Fibroblast of skin of right quadriceps (primary cell): ENCODE measurements around the gene SERTAD4.

Experiments
- DNase-seq: peaks from one replicate; pipeline ENCODE4 v3.0.0-alpha.2; 2013

The SERTAD4 gene

DNA sequence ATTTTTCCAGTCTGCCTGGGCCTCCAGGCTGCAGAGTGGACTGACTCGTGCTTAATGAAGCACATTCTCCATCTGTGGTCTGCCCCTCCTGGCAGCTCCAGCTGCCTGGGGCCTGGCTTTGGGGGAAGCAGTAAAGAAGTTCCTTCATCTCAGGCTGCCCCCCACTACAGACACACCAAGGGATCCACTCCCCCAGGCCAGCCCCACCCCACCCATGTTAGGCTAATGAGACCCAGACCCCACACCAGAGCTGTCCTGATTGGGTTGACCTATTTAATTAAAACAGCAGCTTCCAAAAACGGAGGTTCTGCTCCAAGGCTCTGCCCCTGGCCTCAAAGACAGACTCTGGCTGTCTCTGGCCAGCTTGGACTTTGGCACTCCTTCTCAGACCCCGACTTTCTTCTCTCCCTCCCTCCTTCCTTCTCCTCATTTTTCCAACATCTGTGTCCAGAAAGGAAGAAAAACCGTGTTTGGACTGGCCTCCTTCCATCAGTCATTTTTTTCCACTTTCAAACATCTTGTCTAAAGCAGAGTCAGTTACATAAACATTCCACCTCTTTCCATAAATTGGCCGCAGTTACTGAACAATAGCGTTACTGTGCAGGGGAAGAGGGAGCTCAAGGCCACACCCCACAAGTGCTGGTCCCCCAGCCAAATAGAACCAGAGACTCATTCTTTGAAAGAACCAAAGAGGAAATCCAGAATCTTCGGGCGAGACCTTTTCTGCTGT lies 29.7 kb downstream of the SERTAD4 start:
- peak; percentile 78 for DNase-seq

DNA sequence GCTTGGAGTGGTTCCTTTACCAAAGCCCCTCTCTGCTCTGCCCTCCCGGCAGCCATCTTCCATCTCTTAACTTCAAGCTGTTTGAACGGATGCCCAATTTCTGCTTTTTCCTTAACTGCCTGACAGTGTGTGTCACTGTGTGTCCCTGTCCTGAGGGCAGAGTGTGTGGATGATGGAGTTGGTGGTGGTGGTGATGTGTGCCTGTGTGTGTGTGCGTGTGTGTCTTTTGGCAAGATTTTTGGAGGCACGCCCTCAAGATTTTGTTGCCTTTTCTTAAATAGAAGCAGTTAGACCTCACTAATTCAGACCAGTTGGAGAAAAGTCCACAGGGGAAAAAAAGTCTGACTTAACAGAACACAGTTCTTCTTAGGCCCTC lies 30.3 kb downstream of the SERTAD4 start:
- DNase-seq = peak; percentile 38

GRCh38 chr1:210263963-210264362 lies 31.4 kb downstream of the SERTAD4 start:
- DNase-seq = no peak

DNA sequence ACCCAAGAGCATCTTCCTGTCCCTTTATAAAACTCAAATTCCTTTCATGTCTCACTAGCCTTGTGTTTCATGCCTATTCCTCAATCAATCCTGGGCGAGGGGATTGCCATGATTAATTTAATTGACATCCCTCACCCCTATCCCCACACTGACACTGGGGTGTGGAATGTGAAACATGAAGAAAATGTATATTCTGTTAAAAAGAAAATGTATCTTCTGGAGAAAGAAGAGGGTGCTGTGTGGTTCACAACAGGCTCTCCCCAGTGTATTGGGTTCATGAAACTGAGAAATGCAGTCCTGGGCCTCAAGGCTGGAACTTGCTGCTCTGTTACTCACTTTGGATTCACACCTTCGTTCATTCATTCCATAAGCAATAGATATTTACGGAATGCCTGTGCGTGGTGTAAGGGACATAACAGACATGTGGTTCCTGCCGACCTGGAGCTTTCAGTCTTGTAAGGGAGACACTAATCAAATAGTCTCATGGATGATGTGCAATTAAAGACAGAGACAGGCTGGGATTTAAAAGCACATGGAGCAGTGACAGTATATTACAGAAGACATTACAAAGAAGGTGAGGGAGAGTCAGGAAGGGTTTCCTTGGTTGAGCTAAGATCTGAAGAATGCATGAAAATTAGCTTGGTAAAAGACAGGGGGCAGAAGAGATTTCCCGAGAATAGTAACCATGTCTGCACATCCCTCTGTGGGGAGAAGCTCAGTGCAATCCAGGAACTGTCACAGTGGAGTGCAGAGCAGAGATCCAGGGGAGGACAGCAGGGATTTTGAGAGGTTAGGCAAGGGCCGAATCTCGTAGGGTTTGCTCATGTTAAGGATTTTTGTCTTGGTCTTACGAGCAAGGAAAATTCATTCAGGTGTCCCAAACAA lies 32.1 kb downstream of the SERTAD4 start:
- DNase-seq = peak; percentile 38

- DNase-seq = peak; percentile 84
Measured at GRCh38 chr1:210265392-210265955, 32.9 kb downstream of the SERTAD4 start.

- DNase-seq = no peak
Measured at GRCh38 chr1:210269981-210270380, 37.4 kb downstream of the SERTAD4 start.

- DNase-seq = peak; percentile 29
Measured at GRCh38 chr1:210272666-210273065, 40.1 kb downstream of the SERTAD4 start.

GRCh38 chr1:210280221-210280620 lies 47.6 kb downstream of the SERTAD4 start:
- no peak for DNase-seq

- no peak for DNase-seq
Measured at GRCh38 chr1:210288116-210288515, 55.5 kb downstream of the SERTAD4 start.

DNA sequence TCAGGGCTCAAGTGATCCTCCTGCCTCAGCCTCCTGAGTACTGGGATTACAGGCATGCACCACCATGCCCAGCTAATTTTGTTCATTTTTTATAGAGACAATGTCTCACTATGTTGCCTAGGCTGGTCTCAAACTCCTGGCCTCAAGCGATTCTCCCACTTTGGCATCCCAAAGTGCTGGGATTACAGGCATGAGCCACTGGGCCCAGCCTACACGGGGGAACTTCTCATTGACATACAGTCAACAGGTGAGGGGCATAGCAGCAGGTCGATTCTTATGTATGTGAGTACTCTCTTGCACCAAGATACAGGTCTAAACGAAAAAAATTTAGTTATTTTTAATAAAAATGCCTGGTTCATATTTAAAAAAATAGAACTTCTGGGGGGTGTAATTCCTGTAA lies 56.7 kb downstream of the SERTAD4 start:
- DNase-seq = no peak

DNA sequence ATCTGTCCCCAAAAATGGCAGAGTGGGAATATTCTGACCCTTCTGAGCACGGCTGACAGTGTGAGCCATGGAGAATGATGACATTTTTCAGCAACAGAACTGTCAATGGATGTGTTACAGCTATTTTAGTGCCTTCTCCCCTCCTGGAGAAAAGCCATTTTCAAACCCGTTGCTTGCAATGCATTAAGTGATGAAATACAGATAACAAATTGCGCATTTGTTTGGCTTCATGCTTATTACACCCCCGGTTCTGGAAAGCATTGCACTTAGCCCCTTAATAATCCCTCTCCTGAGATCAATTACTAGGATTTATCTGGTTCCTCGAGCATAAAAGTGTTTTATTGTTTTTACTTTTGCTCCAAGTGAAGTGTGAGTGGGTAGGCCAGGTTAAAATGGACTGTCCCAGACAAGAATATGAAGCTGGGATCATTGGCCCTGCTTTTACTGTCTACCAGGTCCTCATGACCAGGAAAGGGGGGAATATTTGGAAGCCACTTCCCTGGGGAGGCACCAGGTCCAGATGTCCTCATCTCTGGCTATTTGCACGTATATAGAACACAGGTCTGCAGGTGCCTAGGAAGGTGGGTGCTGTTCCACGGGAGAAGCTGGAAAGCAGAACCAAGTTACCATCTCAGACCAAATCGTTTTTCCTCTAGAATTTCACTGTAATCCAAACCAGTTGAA lies 58.6 kb downstream of the SERTAD4 start:
- DNase-seq = no peak

GRCh38 chr1:210291786-210292230 lies 59.2 kb downstream of the SERTAD4 start:
- peak; percentile 94 for DNase-seq

- DNase-seq = peak; percentile 17
Measured at GRCh38 chr1:210292231-210292871, 59.8 kb downstream of the SERTAD4 start.

- DNase-seq = peak; percentile 84
Measured at GRCh38 chr1:210293171-210293607, 60.6 kb downstream of the SERTAD4 start.

DNA sequence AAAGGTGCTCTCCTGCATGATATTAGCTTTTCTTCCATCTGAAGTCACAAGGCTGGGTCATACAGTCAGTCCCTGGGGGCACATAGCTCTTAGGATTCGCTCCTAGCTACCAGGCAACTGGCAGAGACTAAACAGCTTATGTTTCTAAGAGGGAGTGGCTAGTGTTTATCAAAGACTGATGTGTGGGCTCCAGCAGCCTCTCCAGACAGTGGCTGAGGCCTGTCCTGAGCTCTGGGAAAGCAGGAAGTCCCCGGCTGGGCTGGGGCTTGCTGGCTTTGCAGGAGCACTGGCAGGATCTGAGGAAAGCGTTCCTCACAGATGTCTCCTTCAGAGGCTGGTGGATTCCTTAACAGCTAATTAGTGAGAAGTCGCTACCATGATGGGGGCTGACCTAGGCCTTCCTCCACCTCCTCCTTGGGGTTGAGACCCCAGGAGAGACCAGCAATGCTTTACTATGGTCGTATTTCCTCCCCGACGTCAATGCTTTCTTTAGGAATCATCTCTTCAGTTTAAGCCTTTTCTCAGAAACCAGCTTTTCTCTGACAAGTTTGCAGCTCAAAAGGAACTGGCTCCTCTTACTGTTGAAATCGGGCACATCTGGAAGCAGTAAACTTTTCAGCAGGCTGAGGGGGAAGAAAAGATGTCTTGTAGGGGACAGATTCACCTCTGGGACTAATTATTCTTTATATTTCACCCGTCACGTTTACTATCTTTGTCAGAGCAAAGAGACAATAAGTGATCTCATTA lies 62.6 kb downstream of the SERTAD4 start:
- peak; percentile 72 for DNase-seq
